HepG2 (cell line): ENCODE results near the gene PHTF2.

Experiments used
- BRCA1 ChIP-seq: sonication (generic); formaldehyde crosslinking; IDR thresholded peaks from 2 replicates; pipeline ENCODE4 v1.4.0; 2020; ENCODE audit warnings: missing genetic modification reagents
- FOXA1 ChIP-seq, 2 experiments: fragments of 450-650 bp in 1 of 2; sonication (generic) in 1 of 2; formaldehyde crosslinking in 1 of 2; IDR thresholded peaks; 2 replicates each; pipeline versions ENCODE4 v1.4.0 to v1.6.1; 2016 to 2020; ENCODE audit warnings: missing genetic modification reagents in 1 of 2
- NR3C1 ChIP-seq: sonication (generic); formaldehyde crosslinking; IDR thresholded peaks from 2 replicates; pipeline ENCODE4 v1.4.0; 2020; ENCODE audit warnings: missing genetic modification reagents
- ONECUT2 ChIP-seq: sonication (generic); formaldehyde crosslinking; IDR thresholded peaks from 2 replicates; pipeline ENCODE4 v1.4.0; 2020; ENCODE audit warnings: missing genetic modification reagents
- POLR2A ChIP-seq, 2 experiments: IDR thresholded peaks; 2 replicates each; pipeline ENCODE4 v1.6.1; 2011; ENCODE audit warnings: low read depth in 2 of 2, low read length in 2 of 2, mild to moderate bottlenecking in 1 of 2, moderate library complexity in 1 of 2; ENCODE audit not compliant: insufficient read depth in 1 of 2
- ZNF138 ChIP-seq: sonication (generic); formaldehyde crosslinking; IDR thresholded peaks from 2 replicates; pipeline ENCODE4 v1.5.0; 2020; ENCODE audit warnings: mild to moderate bottlenecking, low read depth, missing genetic modification reagents

- TF ChIP-seq BRCA1 (CRISPR knock-in tag) (no peak), FOXA1 (IDR thresholded peaks at IDR 0.05) (no peak), FOXA1 (CRISPR knock-in tag; IDR thresholded peaks at IDR 0.05) (no peak), ZNF138 (no peak), ONECUT2 (CRISPR knock-in tag) (no peak), POLR2A (IDR thresholded peaks at IDR 0.05; ENCODE audit: insufficient read depth in 1 of 2, low read depth in 2 of 2, low read length in 2 of 2) (no peak), NR3C1 (CRISPR knock-in tag) (no peak)
These were observed 207.6 kb downstream of the PHTF2 start for GRCh38 chr7:78006063-78006755.
